ENCODE results near the gene PPP1R1C.
"Not testable (repeated sequence)": the region's sequence is repeated elsewhere in the genome, so short reads cannot be mapped to it uniquely, and the experiment has no call there.

The PPP1R1C gene, protein sequence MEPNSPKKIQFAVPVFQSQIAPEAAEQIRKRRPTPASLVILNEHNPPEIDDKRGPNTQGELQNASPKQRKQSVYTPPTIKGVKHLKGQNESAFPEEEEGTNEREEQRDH

DNA sequence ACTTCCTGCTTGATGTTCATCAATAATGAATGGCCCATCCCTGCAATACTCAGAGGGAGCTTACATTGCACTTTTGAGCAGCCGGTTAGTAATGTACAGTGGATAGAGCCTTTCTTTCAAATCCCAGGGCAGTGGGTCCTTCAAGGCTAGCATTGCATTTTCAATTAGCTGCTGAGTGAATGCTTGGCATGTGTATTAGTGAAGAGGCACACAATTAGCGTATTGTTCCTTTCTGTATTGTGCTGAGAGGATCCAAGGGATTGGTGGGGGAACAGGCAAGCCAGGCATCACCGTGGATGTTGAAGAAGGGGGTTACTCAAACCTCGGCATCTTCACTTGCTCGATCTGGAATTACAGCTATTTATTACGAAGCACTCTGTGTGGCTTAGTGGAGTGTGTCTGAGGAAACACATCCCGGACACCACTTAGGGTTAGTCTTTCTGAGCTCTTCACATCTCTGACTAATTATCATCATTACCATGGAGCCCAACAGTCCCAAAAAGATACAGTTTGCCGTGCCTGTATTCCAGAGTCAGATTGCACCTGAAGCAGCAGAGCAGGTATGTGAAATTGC lies at the start of gene PPP1R1C:
PPP1R1C (plus strand) TSS at position 222 of the 574 bp plus-strand sequence; CDS start at position 480, 258 bp downstream.
- peak; percentile 11 for DNase-seq (ENCODE audit: low spot score)

DNA sequence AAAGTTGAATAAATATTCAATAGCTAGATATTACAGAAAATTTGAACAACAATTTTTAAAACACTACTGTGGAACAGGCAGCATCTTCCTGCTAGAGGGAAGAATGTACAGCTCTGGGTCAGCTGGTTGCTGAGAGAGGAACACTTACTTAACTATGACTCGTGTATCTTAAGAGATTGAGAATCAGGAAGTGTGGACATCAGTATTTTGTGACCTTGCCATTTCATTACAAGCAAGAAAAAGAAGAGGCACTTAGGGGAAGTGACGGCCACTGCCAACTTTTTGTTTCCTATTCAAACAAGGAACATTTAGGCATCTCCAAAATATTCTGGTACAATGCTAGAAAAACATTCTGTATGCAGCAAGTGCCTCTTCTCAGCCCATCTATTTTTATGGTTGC lies 48.2 kb upstream of the PPP1R1C start:
- DNase-seq (ENCODE audit: low spot score) = no peak

- no peak for DNase-seq (ENCODE audit: low spot score)
Observed at GRCh38 chr2:181943411-181944124, 42.1 kb upstream of the PPP1R1C start.

GRCh38 chr2:181944164-181944913 lies 41.3 kb upstream of the PPP1R1C start:
- peak; percentile 94 for DNase-seq (ENCODE audit: low spot score)

GRCh38 chr2:181944914-181945291 lies 40.8 kb upstream of the PPP1R1C start:
- no peak for DNase-seq (ENCODE audit: low spot score)

GRCh38 chr2:181946444-181947127 lies 39.1 kb upstream of the PPP1R1C start:
- DNase-seq (ENCODE audit: low spot score) = no peak

DNA sequence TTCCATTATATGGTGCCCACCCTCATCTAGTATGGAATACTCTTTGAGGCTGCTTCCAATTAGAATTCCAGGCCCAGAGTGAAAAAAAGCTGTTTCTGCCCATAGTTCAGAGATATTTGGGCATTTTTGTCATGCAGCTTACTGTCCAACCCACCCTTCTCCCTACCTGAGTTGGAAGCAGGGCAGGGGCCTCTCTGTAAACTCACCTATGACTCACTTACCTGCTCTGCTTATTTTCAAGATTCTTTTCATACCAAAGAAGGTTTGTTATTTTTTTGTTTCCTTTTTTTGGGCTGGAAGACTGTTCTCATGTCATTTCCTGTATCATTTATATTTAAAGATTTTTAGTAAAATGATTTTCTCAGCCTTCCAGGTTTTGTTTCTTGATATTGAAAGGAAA lies 38.4 kb upstream of the PPP1R1C start:
- DNase-seq (ENCODE audit: low spot score) = no peak

DNA sequence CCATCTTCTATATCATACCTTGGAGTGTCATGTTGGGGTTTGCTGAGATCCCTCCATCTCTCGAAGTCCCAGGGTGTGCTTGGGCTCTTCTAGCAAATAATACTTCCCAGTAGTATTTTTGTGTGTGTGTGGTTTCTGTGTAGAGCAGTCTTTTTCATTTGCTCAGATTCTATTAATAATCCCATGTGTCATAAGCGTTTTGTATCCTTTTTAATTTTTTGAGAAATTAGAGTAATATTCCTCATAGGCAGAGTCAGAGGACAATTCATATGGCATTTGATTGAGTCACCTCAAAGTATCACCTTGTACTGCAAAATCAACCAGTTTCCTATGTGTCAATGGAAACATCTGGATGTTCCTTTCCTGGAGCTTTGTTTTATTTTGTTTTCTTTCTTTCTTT lies 37.4 kb upstream of the PPP1R1C start:
- DNase-seq (ENCODE audit: low spot score) = no peak

GRCh38 chr2:181949047-181949446 lies 36.6 kb upstream of the PPP1R1C start:
- no peak for DNase-seq (ENCODE audit: low spot score)

DNA sequence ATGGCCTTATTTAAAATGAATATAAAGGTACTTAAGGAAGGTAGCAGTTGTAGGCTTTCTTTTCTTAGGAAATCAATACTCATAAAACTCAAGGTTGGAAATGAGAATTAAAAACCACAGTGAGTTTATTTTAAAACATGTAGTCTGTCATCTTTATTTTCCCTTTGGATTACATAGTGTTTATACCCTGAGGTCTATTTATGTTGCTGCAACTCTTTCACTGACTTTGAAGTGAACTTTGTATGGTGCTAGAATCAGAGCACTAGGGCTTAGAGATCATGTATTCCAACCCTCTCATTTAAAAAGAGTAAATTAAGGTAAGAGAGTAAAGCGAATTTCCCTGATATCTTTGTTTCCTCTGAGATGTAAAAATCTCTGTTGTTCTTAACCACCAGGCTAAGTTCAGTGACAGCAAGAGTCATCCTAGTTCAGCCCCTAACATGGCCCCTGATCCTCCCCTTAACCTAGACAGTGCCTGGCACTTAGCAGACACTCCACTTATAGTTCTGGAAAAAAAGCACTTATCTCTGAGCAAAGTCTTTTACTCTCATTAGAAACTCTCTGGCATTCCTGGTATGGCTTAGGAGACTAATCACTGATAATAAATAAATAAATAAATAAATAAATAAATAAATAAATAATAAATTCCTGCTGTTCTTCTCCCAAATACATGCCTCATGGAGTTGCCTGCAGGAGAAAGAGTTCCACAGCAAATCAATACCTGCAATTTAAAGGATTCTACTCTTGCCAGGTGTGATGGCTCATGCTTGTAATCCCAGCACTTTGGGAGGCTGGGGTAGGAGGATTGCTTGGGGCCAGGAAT lies 33.0 kb upstream of the PPP1R1C start:
- no peak for DNase-seq (ENCODE audit: low spot score)

DNA sequence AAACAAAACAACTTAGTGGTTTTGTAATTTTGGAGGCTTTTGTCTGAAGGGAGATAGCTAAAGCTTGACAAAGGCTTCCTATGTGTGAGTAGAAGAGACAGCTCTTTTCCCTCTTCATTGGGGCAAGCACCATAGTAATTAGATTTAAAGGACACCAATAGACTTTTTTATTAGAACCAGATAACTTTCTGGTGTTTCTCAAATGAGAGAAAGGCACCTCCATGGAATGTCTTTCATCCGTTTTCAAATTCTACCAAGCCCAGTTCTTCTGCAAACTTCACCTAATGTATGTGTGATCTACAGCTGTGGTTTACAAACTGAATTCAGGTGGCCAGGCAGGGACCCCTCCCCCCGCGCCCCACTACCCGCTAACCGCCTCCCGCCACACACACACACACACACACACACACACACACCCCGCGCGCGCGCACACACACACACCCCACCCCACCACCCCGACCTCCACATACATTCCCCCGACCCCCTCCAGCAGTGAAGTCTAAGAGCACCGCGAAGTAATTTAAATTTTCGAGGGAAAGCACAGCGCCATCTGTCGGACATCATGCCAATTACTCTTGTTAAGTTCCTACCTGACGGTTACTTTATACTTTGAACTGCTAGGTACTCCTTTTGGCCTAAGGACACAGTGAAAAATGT lies 31.6 kb upstream of the PPP1R1C start:
- peak; percentile 63 for DNase-seq (ENCODE audit: low spot score)

DNA sequence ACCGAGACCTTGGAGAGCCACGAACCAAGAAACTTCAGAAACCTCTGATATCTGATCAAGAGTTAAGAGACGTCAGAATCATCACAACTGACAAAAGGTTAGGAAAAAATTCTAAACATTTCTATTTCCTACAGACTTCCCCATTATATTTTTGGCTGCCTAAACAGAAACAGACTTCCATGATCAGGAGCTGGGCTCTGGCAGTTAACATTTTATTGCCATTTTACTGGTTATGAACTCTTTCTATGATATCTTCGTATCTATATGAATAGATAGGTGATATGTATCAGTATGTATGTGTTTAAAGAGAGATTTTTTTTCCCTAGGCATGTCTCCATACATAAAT lies 31.1 kb upstream of the PPP1R1C start:
- DNase-seq (ENCODE audit: low spot score) = no peak

GRCh38 chr2:181955010-181955409 lies 30.6 kb upstream of the PPP1R1C start:
- peak; percentile 77 for DNase-seq (ENCODE audit: low spot score)

DNA sequence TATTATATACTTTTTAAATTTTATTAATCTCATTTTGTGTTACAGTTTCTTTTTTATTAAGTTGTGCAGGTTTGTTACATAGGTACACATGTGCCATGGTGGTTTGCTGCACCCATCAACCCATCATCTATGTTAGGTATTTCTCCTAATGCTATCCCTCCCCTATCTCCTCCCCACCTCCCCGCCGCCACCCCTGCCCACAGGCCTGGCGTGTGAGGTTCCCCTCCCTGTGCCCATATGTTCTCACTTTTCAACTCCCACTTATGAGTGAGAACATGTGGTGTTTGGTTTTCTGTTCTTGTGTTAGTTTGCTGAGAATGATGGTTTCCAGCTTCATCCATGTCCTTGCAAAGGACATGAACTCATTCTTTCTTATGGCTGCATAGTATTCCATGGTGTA lies 29.8 kb upstream of the PPP1R1C start:
- DNase-seq (ENCODE audit: low spot score) = not testable (repeated sequence)

DNA sequence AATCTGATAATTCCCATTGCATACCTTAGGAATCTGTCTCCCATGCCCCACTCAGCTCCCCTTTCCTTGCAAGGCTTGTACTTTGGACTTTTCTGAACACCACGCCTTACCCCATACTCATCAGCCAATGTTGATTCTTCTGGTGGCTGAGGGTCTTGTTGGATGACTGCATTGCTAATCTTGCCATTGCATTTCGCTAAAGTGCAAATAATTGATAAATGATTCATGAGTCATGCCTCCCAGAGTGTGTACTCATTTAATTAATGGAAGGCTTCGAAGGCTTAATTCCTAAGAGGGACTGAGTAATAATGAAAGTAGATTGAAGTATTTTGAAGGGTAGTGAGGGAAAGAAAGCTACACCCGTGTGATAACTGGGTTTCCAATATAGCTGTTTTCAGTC lies 28.0 kb upstream of the PPP1R1C start:
- no peak for DNase-seq (ENCODE audit: low spot score)

GRCh38 chr2:181958726-181959125 lies 26.9 kb upstream of the PPP1R1C start:
- DNase-seq (ENCODE audit: low spot score) = no peak

DNA sequence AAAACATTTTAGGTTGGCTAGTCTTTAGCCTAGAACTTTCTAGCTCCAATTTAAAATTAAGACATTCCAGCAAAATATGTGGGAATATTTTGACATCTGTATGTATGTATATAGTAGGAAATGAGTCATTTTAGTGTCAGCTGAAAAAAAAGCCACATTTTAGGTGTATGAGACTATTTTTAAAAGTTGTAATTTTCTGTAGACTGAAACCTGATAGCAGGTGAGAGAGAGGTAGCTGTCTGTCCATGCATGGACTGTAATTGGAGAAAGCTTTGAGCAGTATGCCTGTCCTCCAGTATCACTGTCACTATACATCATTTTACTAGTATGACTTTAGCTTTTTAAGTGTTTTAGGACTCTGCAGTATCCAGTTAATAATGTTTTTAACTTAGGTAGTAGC lies 26.1 kb upstream of the PPP1R1C start:
- no peak for DNase-seq (ENCODE audit: low spot score)

DNA sequence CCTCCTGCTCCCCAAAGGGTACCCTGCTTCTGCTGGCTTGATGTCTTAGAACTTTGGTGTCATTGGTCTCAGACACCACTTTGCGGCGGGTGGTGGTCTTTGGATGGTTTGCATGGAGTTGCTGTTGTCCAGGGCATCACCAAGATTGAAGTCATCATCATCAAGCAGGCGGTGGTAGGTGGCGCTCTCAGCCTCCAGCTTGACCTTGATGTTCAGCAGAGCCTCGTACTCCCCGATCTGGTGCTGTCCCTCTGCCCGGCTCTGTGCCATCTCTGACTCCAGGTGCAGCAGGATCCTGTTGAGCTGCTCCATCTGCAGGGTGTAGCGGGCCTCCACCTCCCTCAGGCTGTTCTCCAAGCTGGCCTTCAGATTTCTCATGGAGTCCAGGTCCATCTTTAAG lies 24.5 kb upstream of the PPP1R1C start:
- DNase-seq (ENCODE audit: low spot score) = not testable (repeated sequence)

DNA sequence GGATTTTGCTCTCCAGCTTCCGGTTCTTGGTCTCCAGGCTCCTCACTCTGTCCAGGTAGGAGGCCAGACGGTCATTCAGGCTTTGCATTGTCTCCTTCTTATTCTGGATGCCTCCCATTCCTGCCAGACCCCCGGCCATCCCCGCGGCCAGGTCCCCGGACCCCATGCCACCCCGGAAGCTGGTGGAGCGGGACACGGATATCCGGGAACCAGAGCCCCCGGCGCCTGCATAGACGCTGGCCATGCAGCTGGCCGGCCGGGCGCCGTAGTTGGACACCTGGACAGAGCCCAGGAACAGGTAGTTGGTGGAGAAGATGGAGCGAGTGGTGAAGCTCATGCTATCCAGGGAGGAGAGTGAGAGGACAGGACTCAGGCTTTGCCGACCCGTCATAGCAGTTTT lies 23.5 kb upstream of the PPP1R1C start:
- DNase-seq (ENCODE audit: low spot score) = no peak

DNA sequence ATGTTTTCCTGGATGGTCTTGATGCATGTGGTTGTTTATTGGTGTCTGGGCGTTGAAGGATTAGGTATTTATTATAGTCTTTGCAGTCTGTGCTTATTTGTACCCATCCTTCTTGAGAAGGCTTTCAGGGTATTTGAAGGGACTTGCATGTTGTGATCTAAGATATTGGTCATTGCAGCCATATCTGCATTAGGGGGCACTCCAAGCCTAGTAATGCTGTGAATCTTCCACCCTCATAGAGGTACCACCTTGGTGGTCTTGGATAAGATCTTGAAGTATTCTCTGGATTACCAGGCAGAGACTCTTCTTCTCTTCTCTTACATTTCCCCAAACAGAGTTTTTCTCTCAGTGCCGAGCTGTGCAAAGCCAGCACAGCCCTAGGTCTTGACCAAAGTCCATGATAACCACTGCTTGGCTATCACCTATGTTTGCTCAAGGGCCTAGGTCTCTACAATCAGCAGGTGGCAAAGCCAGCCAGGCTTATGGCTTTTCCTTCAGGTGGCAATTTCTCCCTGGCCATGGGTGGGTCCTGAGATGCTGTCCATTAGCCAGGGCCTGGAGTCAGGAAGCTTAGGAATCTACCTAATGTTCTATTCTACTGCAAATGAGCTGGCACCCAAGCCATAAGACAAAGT lies 15.4 kb upstream of the PPP1R1C start:
- DNase-seq (ENCODE audit: low spot score) = no peak

DNA sequence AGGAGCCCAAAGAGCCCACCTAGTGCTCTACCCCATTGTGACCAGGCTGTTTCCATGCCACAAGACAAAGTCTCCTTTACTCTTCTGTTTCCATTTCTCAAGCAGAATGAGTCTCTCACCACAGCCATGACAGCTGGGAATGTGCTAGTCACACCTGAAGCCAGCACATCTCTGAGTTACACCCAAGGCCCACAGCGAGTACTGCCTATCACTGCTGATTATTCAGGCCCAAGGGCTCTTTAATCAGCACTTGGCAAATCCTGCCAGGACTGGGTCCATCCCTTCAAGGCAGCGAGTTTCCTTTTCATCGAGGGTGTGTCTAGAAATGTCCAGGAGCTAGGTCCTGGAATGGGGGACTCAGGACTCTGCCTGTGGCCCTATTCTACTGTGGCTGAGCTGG lies 14.6 kb upstream of the PPP1R1C start:
- no peak for DNase-seq (ENCODE audit: low spot score)
